IMR-90 (cell line): ENCODE measurements around the gene COX19. TPM values are rescaled to one million over a fixed set of nuclear protein-coding genes. Genes with fewer than 3 reads are reported as not detected.

ENCODE experiments used
- ATAC-seq: fragments of 200-7000 bp; cut with Tn5 transposase; 2 replicates; pipeline ENCODE4 v1.9.1; 2020; ENCODE audit warnings: low read depth, mild to moderate bottlenecking, moderate library complexity
- BruUV-seq: library from RNA; stranded (reverse); fragments of 400-500 nt; replicated peaks from 2 replicates; lab custom pipeline; 2021; lab: Mats Ljungman, UMichigan
- CTCF ChIA-PET: fragments of 300-600 bp; formaldehyde crosslinking; extraction: SDS; loops from one replicate; lab custom pipeline; 2021; ENCODE audit warnings: antibody characterized with exemption; lab: Yijun Ruan, JAX
- POLR2A ChIA-PET: fragments of 300-600 bp; sonication (Branson Sonifier 250); formaldehyde crosslinking; loops from one replicate; lab custom pipeline; 2022; ENCODE audit warnings: antibody characterized with exemption; ENCODE audit not compliant: unreplicated experiment; lab: Charles Lee
- DNase-seq: peaks from one replicate; pipeline ENCODE4 v3.0.0; 2013
- H2AFZ ChIP-seq: replicated peaks from 2 replicates; pipeline ENCODE3; 2013; ENCODE audit warnings: low read length, mild to moderate bottlenecking; ENCODE audit not compliant: poor library complexity
- H2AK5ac ChIP-seq: 2 replicates; pipeline ENCODE4 v1.6.1; 2013; ENCODE audit warnings: low read depth, low read length, inconsistent platforms
- H2AK9ac ChIP-seq: replicated peaks from 2 replicates; pipeline ENCODE3; 2013; ENCODE audit warnings: mild to moderate bottlenecking, low read depth, low read length, moderate library complexity; ENCODE audit not compliant: poor library complexity
- H2BK120ac ChIP-seq: 2 replicates; pipeline ENCODE4 v1.6.1; 2013; ENCODE audit warnings: low read depth, low read length, inconsistent platforms
- H2BK15ac ChIP-seq: 3 replicates; pipeline ENCODE4 v1.6.1; 2013; ENCODE audit warnings: low read depth, low read length, inconsistent platforms
- H2BK20ac ChIP-seq: 2 replicates; pipeline ENCODE4 v1.6.1; 2013; ENCODE audit warnings: low read depth, mild to moderate bottlenecking, inconsistent platforms, low read length, moderate library complexity
- H2BK5ac ChIP-seq: 2 replicates; pipeline ENCODE4 v1.6.1; 2013; ENCODE audit warnings: mild to moderate bottlenecking, low read depth, low read length, inconsistent platforms; ENCODE audit not compliant: poor library complexity, severe bottlenecking
- H3K14ac ChIP-seq: replicated peaks from 2 replicates; pipeline ENCODE4 v1.6.1; 2013; ENCODE audit warnings: low read depth, low read length, inconsistent platforms
- H3K18ac ChIP-seq: 2 replicates; pipeline ENCODE4 v1.6.1; 2013; ENCODE audit warnings: low read depth, low read length, control low read depth
- H3K23ac ChIP-seq: 2 replicates; pipeline ENCODE4 v1.6.1; 2013; ENCODE audit warnings: low read depth, low read length, inconsistent platforms
- H3K27ac ChIP-seq: 2 replicates; pipeline ENCODE4 v1.5.1; 2013; ENCODE audit warnings: mild to moderate bottlenecking, control low read depth, low read length; ENCODE audit not compliant: insufficient read depth
- H3K27me3 ChIP-seq: 2 replicates; pipeline ENCODE4 v1.6.1; 2013; ENCODE audit warnings: low read length; ENCODE audit not compliant: control insufficient read depth, insufficient read depth
- H3K36me3 ChIP-seq: 2 replicates; pipeline ENCODE4 v1.6.1; 2013; ENCODE audit warnings: low read length, mixed read lengths; ENCODE audit not compliant: control insufficient read depth, insufficient read depth
- H3K4ac ChIP-seq: 2 replicates; pipeline ENCODE4 v1.6.1; 2013; ENCODE audit warnings: low read depth, low read length, inconsistent platforms
- H3K4me1 ChIP-seq: 2 replicates; pipeline ENCODE4 v1.6.1; 2013; ENCODE audit warnings: low read length, mixed read lengths; ENCODE audit not compliant: control insufficient read depth, insufficient read depth
- H3K4me2 ChIP-seq: 2 replicates; pipeline ENCODE4 v1.6.1; 2013; ENCODE audit warnings: low read depth, mild to moderate bottlenecking, control low read depth, low read length, moderate library complexity
- H3K4me3 ChIP-seq: 2 replicates; pipeline ENCODE4 v1.5.1; 2013; ENCODE audit warnings: low read depth, mild to moderate bottlenecking, control low read depth, low read length, moderate library complexity; ENCODE audit not compliant: insufficient read depth
- H3K56ac ChIP-seq: 2 replicates; pipeline ENCODE4 v1.6.1; 2013; ENCODE audit warnings: low read length, inconsistent platforms; ENCODE audit not compliant: insufficient read depth; ENCODE audit errors: extremely low read depth
- H3K79me1 ChIP-seq, 2 experiments: 2 replicates each; pipeline ENCODE4 v1.6.1; 2013; ENCODE audit warnings: low read length in 2 of 2, inconsistent platforms in 1 of 2, low read depth in 1 of 2
- H3K9ac ChIP-seq: 2 replicates; pipeline ENCODE4 v1.6.1; 2013; ENCODE audit warnings: low read depth, low read length, control low read depth
- H3K9me1 ChIP-seq: 2 replicates; pipeline ENCODE4 v1.6.1; 2013; ENCODE audit warnings: low read length, inconsistent platforms; ENCODE audit not compliant: insufficient read depth
- H3K9me3 ChIP-seq: 2 replicates; pipeline ENCODE4 v1.6.1; 2013; ENCODE audit warnings: low read length; ENCODE audit not compliant: control insufficient read depth, insufficient read depth
- H4K20me1 ChIP-seq: 2 replicates; pipeline ENCODE4 v1.6.1; 2013; ENCODE audit warnings: low read length, inconsistent platforms; ENCODE audit not compliant: insufficient read depth
- H4K5ac ChIP-seq: 2 replicates; pipeline ENCODE4 v1.6.1; 2013; ENCODE audit warnings: mild to moderate bottlenecking, low read depth, low read length, control low read depth
- H4K8ac ChIP-seq, 2 experiments: 2 replicates each; pipeline ENCODE4 v1.6.1; 2013; ENCODE audit warnings: low read depth in 2 of 2, low read length in 2 of 2, control low read depth in 1 of 2, inconsistent platforms in 1 of 2
- H4K91ac ChIP-seq: 2 replicates; pipeline ENCODE4 v1.6.1; 2013; ENCODE audit warnings: low read depth, low read length, inconsistent platforms; ENCODE audit not compliant: insufficient read depth
- BHLHE40 ChIP-seq: fragments of 150-350 bp; IDR thresholded peaks from 2 replicates; pipeline ENCODE4 v1.6.1; 2016; ENCODE audit warnings: mild to moderate bottlenecking, low read depth, low read length
- CTCF ChIP-seq: conservative IDR thresholded peaks from 2 replicates; pipeline ENCODE4 v1.5.1; 2012; ENCODE audit warnings: mild to moderate bottlenecking, low read depth, low read length, improper control_type of control experiment
- FOS ChIP-seq: fragments of 150-350 bp; IDR thresholded peaks from 2 replicates; pipeline ENCODE4 v1.6.1; 2016; ENCODE audit warnings: low read depth, low read length
- NFE2L2 ChIP-seq: fragments of 150-350 bp; IDR thresholded peaks from 2 replicates; pipeline ENCODE4 v1.6.1; 2016; ENCODE audit warnings: low read depth, mild to moderate bottlenecking, low read length
- RAD21 ChIP-seq: IDR thresholded peaks from 2 replicates; pipeline ENCODE4 v1.6.1; 2012; ENCODE audit warnings: low read length, improper control_type of control experiment
- RFX5 ChIP-seq: IDR thresholded peaks from 2 replicates; pipeline ENCODE4 v1.8.0; 2012; ENCODE audit warnings: low read depth, mild to moderate bottlenecking, low read length, moderate library complexity
- SMC3 ChIP-seq: fragments of 150-350 bp; IDR thresholded peaks from 2 replicates; pipeline ENCODE4 v1.6.1; 2016; ENCODE audit warnings: low read depth, mild to moderate bottlenecking, antibody characterized with exemption, low read length, moderate library complexity
- USF2 ChIP-seq: fragments of 150-350 bp; IDR thresholded peaks from 2 replicates; pipeline ENCODE4 v1.6.1; 2017; ENCODE audit warnings: mild to moderate bottlenecking, antibody characterized with exemption, low read length, low read depth
- WGBS, 2 experiments: methylation state at CpG; one replicate each; pipeline versions ENCODE4 v1.1.5 to v1.1.7; 2013; ENCODE audit warnings: missing lambda C conversion rate in 2 of 2; ENCODE audit not compliant: insufficient read length in 1 of 2; ENCODE audit errors: extremely low coverage in 2 of 2; 5-methylcytosine and 5-hydroxymethylcytosine counted together
- dilution Hi-C: fragments of 300-500 bp; cut with HindIII; formaldehyde crosslinking; loops from one replicate; pipeline ENCODE4 v1.14.3; 2018; ENCODE audit warnings: low sequenced_read_pairs; ENCODE audit not compliant: unreplicated experiment
- in situ Hi-C: fragments of 300-500 bp; cut with MboI; formaldehyde crosslinking; loops from 3 replicates; pipeline ENCODE4 v1.14.3; 2019; ENCODE audit warnings: low sequenced_read_pairs, inconsistent platforms, mixed read lengths
- intact Hi-C: fragments of 100-400 bp; cut with micrococcal nuclease; formaldehyde crosslinking; loops from 2 replicates; pipeline ENCODE4 v1.10.0; 2022
- polyA plus RNA-seq, 3 experiments: library from polyadenylated mRNA; depleted of rRNA; stranded (reverse); fragments of >200 nt; gene quantifications; 2 replicates each; pipeline ENCODE4 v1.2.3, GENCODE V29; 2012; ENCODE audit warnings: low replicate concordance in 1 of 3
- total RNA-seq: library from RNA; depleted of rRNA; stranded (reverse); fragments of >200 nt; gene quantifications from 2 replicates; pipeline ENCODE4 v1.2.3, GENCODE V29; 2012

The COX19 gene
- total and polyA plus RNA-seq, 2 of the 4 experiments (the other 2 are of a cell fraction), result 3.9 to 7.3 TPM

- Histone ChIP-seq H2BK5ac (no peak overlapping the region), H2BK20ac (no peak overlapping the region), H3K56ac (no peak overlapping the region), H3K14ac (no peak overlapping the region), H3K23ac (no peak overlapping the region), H2AK9ac (no peak overlapping the region), H3K27ac (no peak overlapping the region), H3K9me1 (no peaks in the 10 kb centered on the region), H4K91ac (no peak overlapping the region), H3K4ac (no peak overlapping the region), H2BK15ac (no peak overlapping the region), H3K9me3 (no peaks in the 10 kb centered on the region), H2AFZ (no peak overlapping the region), H2AK5ac (no peak overlapping the region), H3K4me3 (no peak overlapping the region), H3K18ac (no peak overlapping the region), H3K27me3 (peaks cover 15% of the 10 kb centered on the region), H4K5ac (no peak overlapping the region), H3K4me1 (no peaks in the 10 kb centered on the region), H3K36me3 (no peaks in the 10 kb centered on the region), H4K20me1 (peaks cover 6% of the 10 kb centered on the region), H3K79me1 (no peaks in the 10 kb centered on the region), H3K9ac (no peak overlapping the region), H3K4me2 (no peak overlapping the region), H2BK120ac (no peak overlapping the region), H4K8ac (no peak overlapping the region)
- ChIA-PET CTCF (interaction anchor here (0.7 kb wide), 1 partner anchor 146 kb away, joined by 3 read pairs; no protein-coding TSS in a partner anchor), POLR2A (no interaction called here)
- intact Hi-C loops (no loop called here), dilution Hi-C loops (no loop called here), in situ Hi-C loops (no loop called here)
- DNase-seq (no peak), ATAC-seq (no peak)
- WGBS, 2 experiments, result 77% methylated on average over 8 of the region's 20 CpGs; no CpG with 5 or more reads in 1 of the 2 experiments
- TF ChIP-seq USF2 (no peak), RAD21 (no peak), SMC3 (no peak), FOS (no peak), CTCF (no peak), NFE2L2 (no peak), RFX5 (no peak), BHLHE40 (no peak)
- no TSS peak for BruUV-seq
Measured at GRCh38 chr7:959271-959670, 16.1 kb downstream of the COX19 start.
